Left ventricle myocardium inferior (tissue), 1 donor: ENCODE data around the gene PCBP2. TPM values are rescaled to one million over a fixed set of nuclear protein-coding genes. Genes with fewer than 3 reads are reported as not detected.
A peak's percentile ranks its signal among the peaks of the same experiment; 100 is the strongest.

Experiments
- DNase-seq: peaks from one replicate; pipeline ENCODE4 v3.0.0-alpha.2; 2020
- H3K27ac ChIP-seq: fragments of 200-600 bp; replicated peaks from 2 replicates; pipeline ENCODE4 v1.8.0; 2021
- H3K27me3 ChIP-seq: fragments of 200-600 bp; 2 replicates; pipeline ENCODE4 v1.8.0; 2021; ENCODE audit warnings: low read depth
- H3K36me3 ChIP-seq: fragments of 200-600 bp; 2 replicates; pipeline ENCODE4 v1.8.0; 2021
- H3K4me1 ChIP-seq: fragments of 200-600 bp; 2 replicates; pipeline ENCODE4 v1.8.0; 2021
- H3K4me3 ChIP-seq: fragments of 200-600 bp; 2 replicates; pipeline ENCODE4 v1.8.0; 2021; ENCODE audit warnings: mild to moderate bottlenecking, moderate library complexity
- H3K9me3 ChIP-seq: fragments of 200-600 bp; replicated peaks from 2 replicates; pipeline ENCODE4 v1.8.0; 2021
- intact Hi-C: fragments of 100-400 bp; cut with micrococcal nuclease; formaldehyde crosslinking; loops from one replicate; pipeline ENCODE4 v1.11.0; 2022
- total RNA-seq: library from RNA; stranded (reverse); fragmentation: NEBNext Ultra II Directional; extraction: Animal tissue kit (Norgen Biotek cat#: 25700); gene quantifications from one replicate; pipeline ENCODE4 v1.2.1, GENCODE V29; 2021
- TF ChIP-seq, protein P1 (sequence below): fragments of 200-600 bp; IDR thresholded peaks from 2 replicates; pipeline ENCODE4 v1.8.0; 2021; ENCODE audit warnings: antibody characterized with exemption, mild to moderate bottlenecking, borderline replicate concordance
- donor health status: DM: no; HTN: yes; CAD: no; lungs with severe emphysema.

The PCBP2 gene
- total RNA-seq, 1 donor from 2014 or later = 530 TPM

DNA sequence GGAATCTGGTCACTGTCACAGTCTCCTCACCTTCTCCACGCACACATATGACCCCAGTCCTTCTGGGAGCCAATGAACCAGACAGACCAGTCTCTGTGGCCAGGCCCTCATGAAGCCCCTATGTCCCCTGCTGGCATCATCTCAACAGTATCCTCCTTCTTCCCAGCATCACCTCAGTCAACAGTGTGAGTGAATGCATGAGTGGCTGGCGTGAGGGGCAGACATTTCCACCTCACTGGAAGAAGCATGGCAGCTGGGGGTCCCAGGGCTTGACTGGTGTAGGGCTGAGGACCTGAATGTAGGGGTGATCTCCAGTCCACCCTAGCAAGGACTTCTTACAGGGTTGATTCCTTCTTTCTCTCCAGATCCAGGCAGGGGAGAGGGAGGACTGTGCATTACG lies 45.6 kb downstream of the PCBP2 start:
- DNase-seq = no peak
- H3K36me3 ChIP-seq = no peaks in the 10 kb centered on the region
- H3K27me3 ChIP-seq = no peaks in the 10 kb centered on the region
- peaks cover 69% of the 10 kb centered on the region for H3K4me1 ChIP-seq
- TF ChIP-seq, protein P1, sequence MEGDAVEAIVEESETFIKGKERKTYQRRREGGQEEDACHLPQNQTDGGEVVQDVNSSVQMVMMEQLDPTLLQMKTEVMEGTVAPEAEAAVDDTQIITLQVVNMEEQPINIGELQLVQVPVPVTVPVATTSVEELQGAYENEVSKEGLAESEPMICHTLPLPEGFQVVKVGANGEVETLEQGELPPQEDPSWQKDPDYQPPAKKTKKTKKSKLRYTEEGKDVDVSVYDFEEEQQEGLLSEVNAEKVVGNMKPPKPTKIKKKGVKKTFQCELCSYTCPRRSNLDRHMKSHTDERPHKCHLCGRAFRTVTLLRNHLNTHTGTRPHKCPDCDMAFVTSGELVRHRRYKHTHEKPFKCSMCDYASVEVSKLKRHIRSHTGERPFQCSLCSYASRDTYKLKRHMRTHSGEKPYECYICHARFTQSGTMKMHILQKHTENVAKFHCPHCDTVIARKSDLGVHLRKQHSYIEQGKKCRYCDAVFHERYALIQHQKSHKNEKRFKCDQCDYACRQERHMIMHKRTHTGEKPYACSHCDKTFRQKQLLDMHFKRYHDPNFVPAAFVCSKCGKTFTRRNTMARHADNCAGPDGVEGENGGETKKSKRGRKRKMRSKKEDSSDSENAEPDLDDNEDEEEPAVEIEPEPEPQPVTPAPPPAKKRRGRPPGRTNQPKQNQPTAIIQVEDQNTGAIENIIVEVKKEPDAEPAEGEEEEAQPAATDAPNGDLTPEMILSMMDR = no peak
- H3K27ac ChIP-seq = peak overlapping the region; percentile 51
- no peaks in the 10 kb centered on the region for H3K9me3 ChIP-seq
- H3K4me3 ChIP-seq = no peak overlapping the region
- intact Hi-C loops = no loop called here

DNA sequence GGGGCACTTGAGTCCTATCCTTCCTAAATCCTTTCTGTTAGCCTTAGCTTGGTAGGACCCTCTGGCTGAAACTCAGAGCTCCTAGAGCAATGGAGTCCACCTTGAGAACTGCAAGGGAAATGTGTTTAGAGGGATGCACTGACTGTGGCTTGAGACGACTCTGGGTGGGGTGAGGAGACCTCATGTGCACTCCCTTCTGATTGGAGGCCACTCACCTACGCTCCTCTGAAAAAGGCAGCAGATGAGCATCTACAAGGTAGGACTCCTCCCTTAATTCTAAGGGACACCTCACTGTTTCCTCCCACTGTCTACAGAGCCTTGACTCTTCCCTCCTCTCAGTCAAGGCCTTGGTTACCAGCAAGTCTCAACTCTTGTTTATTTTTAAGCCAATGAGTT lies 46.3 kb downstream of the PCBP2 start:
- TF ChIP-seq, protein P1 = no peak
- no peaks in the 10 kb centered on the region for H3K27me3 ChIP-seq
- peak overlapping the region; percentile 80 for H3K4me3 ChIP-seq
- intact Hi-C loops = no loop called here
- no peaks in the 10 kb centered on the region for H3K9me3 ChIP-seq
- DNase-seq = no peak
- H3K27ac ChIP-seq = peak overlapping the region; percentile 51
- no peaks in the 10 kb centered on the region for H3K36me3 ChIP-seq
- H3K4me1 ChIP-seq = peaks cover 69% of the 10 kb centered on the region

DNA sequence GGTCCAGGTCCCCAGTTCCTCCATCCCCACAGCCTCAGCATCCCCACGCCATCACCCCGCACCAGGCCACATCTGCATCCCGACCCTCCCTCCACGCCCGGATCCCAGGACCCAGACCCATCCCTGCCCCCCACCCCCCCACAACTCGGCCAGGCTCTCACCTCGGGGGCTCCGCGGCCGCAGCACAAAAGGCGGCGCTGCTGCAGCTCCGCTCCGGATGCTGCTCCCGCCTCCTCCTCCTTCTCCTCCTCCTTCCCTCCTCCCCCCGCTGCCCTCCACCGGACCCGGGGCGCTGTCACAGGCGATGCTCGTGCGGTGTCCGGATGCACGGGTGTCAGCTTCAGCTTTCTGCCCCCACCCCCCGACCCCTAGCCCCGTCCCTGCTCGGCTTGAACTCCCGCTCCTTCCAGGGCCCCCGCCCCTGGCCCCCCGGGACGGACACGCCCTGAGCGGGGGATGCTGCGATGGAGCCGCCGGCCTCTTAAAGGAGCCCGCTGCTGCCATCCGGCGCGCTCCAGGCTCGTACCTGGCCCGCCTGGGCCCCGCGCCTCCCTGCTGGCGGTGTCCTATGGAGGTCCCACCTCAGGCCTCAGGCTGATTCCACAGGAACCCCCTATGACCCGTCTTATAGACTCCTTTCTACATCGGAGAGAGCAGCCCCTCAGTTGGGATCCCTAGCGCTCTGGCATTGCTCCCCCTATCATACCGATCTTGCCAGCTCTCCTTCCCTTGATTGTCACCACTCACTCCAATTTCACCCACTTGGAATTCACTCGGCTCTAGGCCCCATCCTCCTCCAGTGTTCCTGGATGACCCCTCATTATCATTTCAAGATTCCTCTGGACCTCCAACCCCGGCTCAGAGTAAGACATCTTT lies 47.6 kb downstream of the PCBP2 start, which contains the start of gene MAP3K12:
TSS of gene MAP3K12 (minus strand) at position 193 of the 876 bp plus-strand sequence. CDS start 12,067 bp downstream, outside the sequence.
- Histone ChIP-seq H3K9me3 (no peaks in the 10 kb centered on the region), H3K4me3 (peak within 1 kb of the TSS; percentile 80), H3K36me3 (peaks cover 5% of the 10 kb centered on the region), H3K27ac (peak within 1 kb of the TSS; percentile 99), H3K4me1 (peaks cover 63% of the 10 kb centered on the region), H3K27me3 (no peaks in the 10 kb centered on the region)
- intact Hi-C loops = no loop called here
- TF ChIP-seq, protein P1 = no peak
- peak; percentile 68 for DNase-seq

DNA sequence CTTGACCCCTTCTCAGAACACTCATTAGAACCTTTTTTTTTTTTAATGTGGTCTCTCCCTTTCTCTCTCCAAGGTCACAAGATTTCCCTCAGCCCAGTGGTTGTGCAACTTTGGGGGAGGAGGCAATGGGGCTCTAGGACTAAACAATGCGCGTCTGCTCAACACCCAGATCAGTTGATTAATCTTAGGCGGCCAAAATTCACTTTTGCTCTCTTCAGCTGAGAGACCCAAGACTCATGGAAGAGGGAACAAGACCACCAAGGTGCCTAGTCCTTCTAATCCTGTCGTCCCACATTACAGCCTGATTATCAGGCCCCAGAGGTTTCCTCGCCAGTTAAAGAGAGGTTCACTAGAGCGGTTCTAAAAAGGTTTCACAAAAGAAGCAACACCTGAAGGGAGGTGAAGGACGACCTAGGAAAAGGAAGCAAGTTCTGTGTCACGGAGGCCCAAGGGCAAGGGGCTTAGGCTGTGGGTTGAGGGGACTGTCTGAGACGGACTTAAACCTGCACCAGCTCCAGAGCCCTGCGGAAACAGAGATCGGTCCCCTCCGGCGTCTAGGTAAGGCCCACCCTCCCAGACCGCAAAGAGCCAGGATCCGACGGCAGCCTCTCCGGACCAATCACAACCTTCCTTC lies 48.4 kb downstream of the PCBP2 start:
- H3K4me1 ChIP-seq = peaks cover 63% of the 10 kb centered on the region
- no peaks in the 10 kb centered on the region for H3K9me3 ChIP-seq
- DNase-seq = peak; percentile 52

More for the DNA sequence above, 48.4 kb downstream of the PCBP2 start:
- Histone ChIP-seq H3K36me3 (peaks cover 13% of the 10 kb centered on the region), H3K27me3 (no peaks in the 10 kb centered on the region), H3K4me3 (peak overlapping the region; percentile 80), H3K27ac (peak overlapping the region; percentile 99)
- intact Hi-C loops = no loop called here
- TF ChIP-seq, protein P1 = no peak
